ENCODE results near the gene FAM110C. TPM values are rescaled to one million over a fixed set of nuclear protein-coding genes. Genes with fewer than 3 reads are reported as not detected.
A peak's percentile ranks its signal among the peaks of the same experiment; 100 is the strongest.

Gene FAM110C
- total RNA-seq, 2 donors from 2014 or later, result 16.6 to 20.4 TPM

GRCh38 chr2:35852-36251 is 10.5 kb downstream of the FAM110C start:
- peak; percentile 61 for ATAC-seq
- Histone ChIP-seq H3K27ac (no peak overlapping the region), H3K27me3 (no peaks in the 10 kb centered on the region)

GRCh38 chr2:33620-34019 is 12.7 kb downstream of the FAM110C start:
- DNase-seq (peak; percentile 30 to 60 (median 53)), ATAC-seq (peak; percentile 72)
- intact Hi-C loops (cut with DNase I), result no loop called here
- H3K36me3 ChIP-seq (replicated peaks in 1 of 2; ENCODE audit: insufficient read depth in 1 of 2, low read depth in 2 of 2), result peaks cover 0 to 5% of the 10 kb centered on the region in 2 donors
- no peak for TF ChIP-seq POLR2A (IDR thresholded peaks at IDR 0.05)
- no peak for TF ChIP-seq CTCF (IDR thresholded peaks at IDR 0.05)
- peaks cover 33% of the 10 kb centered on the region for H3K4me1 ChIP-seq
- WGBS, 2 donors, result 48 to 62% methylated on average over 7 of the region's 7 CpGs
- H3K9me3 ChIP-seq, result no peaks in the 10 kb centered on the region
- H3K27me3 ChIP-seq, result no peaks in the 10 kb centered on the region
- H3K27ac ChIP-seq, result peak overlapping the region in 2 of 4 donors; percentile 17 to 30
- H3K4me3 ChIP-seq, result no peak overlapping the region

More at GRCh38 chr2:35852-36251, 10.5 kb downstream of the FAM110C start:
- H3K4me1 ChIP-seq, result peaks cover 30% of the 10 kb centered on the region
- peak in 3 of 4 donors; percentile 40 to 71 (median 58) for DNase-seq
- H3K4me3 ChIP-seq, result no peak overlapping the region
- intact Hi-C loops (cut with DNase I), result no loop called here
- H3K9me3 ChIP-seq, result no peaks in the 10 kb centered on the region
- TF ChIP-seq POLR2A (IDR thresholded peaks at IDR 0.05) (no peak), CTCF (IDR thresholded peaks at IDR 0.05) (no peak)
- 40 to 47% methylated on average over 5 of the region's 5 CpGs for WGBS, 2 donors
- H3K36me3 ChIP-seq (replicated peaks in 1 of 2; ENCODE audit: insufficient read depth in 1 of 2, low read depth in 2 of 2), result peaks cover 0 to 5% of the 10 kb centered on the region in 2 donors

- WGBS, 2 donors, result 91 to 92% methylated on average over 5 of the region's 5 CpGs
- DNase-seq (no peak), ATAC-seq (no peak)
- H3K4me3 ChIP-seq, result no peak overlapping the region
- H3K27me3 ChIP-seq, result no peaks in the 10 kb centered on the region
- intact Hi-C loops (cut with DNase I), result no loop called here
- TF ChIP-seq POLR2A (IDR thresholded peaks at IDR 0.05) (no peak), CTCF (IDR thresholded peaks at IDR 0.05) (no peak)
- no peak overlapping the region for H3K27ac ChIP-seq
- H3K9me3 ChIP-seq, result no peaks in the 10 kb centered on the region
- H3K4me1 ChIP-seq, result peaks cover 33% of the 10 kb centered on the region
- peaks cover 0 to 2% of the 10 kb centered on the region in 2 donors for H3K36me3 ChIP-seq (replicated peaks in 1 of 2; ENCODE audit: insufficient read depth in 1 of 2, low read depth in 2 of 2)
Measured at GRCh38 chr2:32068-32467, 14.2 kb downstream of the FAM110C start.

- ATAC-seq (peak; percentile 57), DNase-seq (peak; percentile 35 to 57 (median 43))
- peaks cover 28% of the 10 kb centered on the region for H3K4me1 ChIP-seq
- H3K27ac ChIP-seq, result no peak overlapping the region
- 9 to 11% methylated on average over 1 of the region's 1 CpG for WGBS, 2 donors
- no peak for TF ChIP-seq POLR2A (IDR thresholded peaks at IDR 0.05)
- TF ChIP-seq CTCF (IDR thresholded peaks at IDR 0.05), result no peak
- H3K27me3 ChIP-seq, result no peaks in the 10 kb centered on the region
- no peaks in the 10 kb centered on the region for H3K36me3 ChIP-seq (replicated peaks in 1 of 2; ENCODE audit: insufficient read depth in 1 of 2, low read depth in 2 of 2)
- intact Hi-C loops (cut with DNase I), result no loop called here
- no peak overlapping the region for H3K4me3 ChIP-seq
- peaks cover 0 to 4% (median 0%) of the 10 kb centered on the region in 3 donors for H3K9me3 ChIP-seq
Measured at GRCh38 chr2:29253-29652, 17.1 kb downstream of the FAM110C start.

- H3K36me3 ChIP-seq (replicated peaks in 1 of 2; ENCODE audit: insufficient read depth in 1 of 2, low read depth in 2 of 2), result no peaks in the 10 kb centered on the region
- TF ChIP-seq POLR2A (IDR thresholded peaks at IDR 0.05) (no peak), CTCF (IDR thresholded peaks at IDR 0.05) (no peak)
- no peaks in the 10 kb centered on the region for H3K27me3 ChIP-seq
- DNase-seq (no peak), ATAC-seq (no peak)
- WGBS, 2 donors, result 63 to 81% methylated on average over 5 of the region's 5 CpGs
- peaks cover 29% of the 10 kb centered on the region for H3K4me1 ChIP-seq
- H3K9me3 ChIP-seq, result peaks cover 0 to 4% (median 0%) of the 10 kb centered on the region in 3 donors
- intact Hi-C loops (cut with DNase I), result no loop called here
- no peak overlapping the region for H3K27ac ChIP-seq
- H3K4me3 ChIP-seq, result no peak overlapping the region
Measured at GRCh38 chr2:28406-28975, 17.8 kb downstream of the FAM110C start.

All from body of pancreas (tissue), 4 donors.